OCI-LY1 (cell line): ENCODE data around the gene CAPN3.

Source experiments
- CTCF ChIP-seq: fragments of 200-600 bp; sonication (generic), shearing (Covaris generic); IDR thresholded peaks from 2 replicates; pipeline ENCODE4 v1.5.1; 2017; ENCODE audit warnings: mild to moderate bottlenecking, antibody characterized with exemption, low read length, moderate library complexity, mixed read lengths
- EZH2 ChIP-seq: fragments of 200-600 bp; sonication (generic), shearing (Covaris generic); IDR thresholded peaks from 2 replicates; pipeline ENCODE4 v1.8.0; 2017; ENCODE audit warnings: borderline replicate concordance, mixed run types, mild to moderate bottlenecking, antibody characterized with exemption, low read length, moderate library complexity, mixed read lengths

GRCh38 chr15:42402455-42403205, 43.3 kb downstream of the CAPN3 start:
- TF ChIP-seq CTCF: no peak
- no peak for TF ChIP-seq EZH2
